GM10248 (cell line): ENCODE measurements around the gene VDAC1.
"Not testable (repeated sequence)": the region's sequence is repeated elsewhere in the genome, so short reads cannot be mapped to it uniquely, and the experiment has no call there.

Source experiments
- CTCF ChIA-PET: fragments of 300-600 bp; sonication (Branson Sonifier 250); formaldehyde crosslinking; extraction: SDS; loops from one replicate; lab custom pipeline; 2021; ENCODE audit warnings: antibody characterized with exemption; lab: Yijun Ruan, JAX
- POLR2A ChIA-PET: fragments of 350-650 bp; sonication (Branson Sonifier 250); formaldehyde crosslinking; extraction: SDS; loops from one replicate; lab custom pipeline; 2020; ENCODE audit warnings: antibody characterized with exemption; lab: Yijun Ruan, JAX
- DNase-seq: peaks from one replicate; pipeline ENCODE4 v3.0.0; 2012; ENCODE audit errors: extremely low spot score
- CTCF ChIP-seq: IDR thresholded peaks from 2 replicates; pipeline ENCODE4 v1.5.1; 2012; ENCODE audit warnings: mild to moderate bottlenecking, low read depth; ENCODE audit errors: extremely low read depth, missing control alignments, control extremely low read depth

The VDAC1 gene

GRCh38 chr5:134037160-134037559 lies 32.4 kb upstream of the VDAC1 start:
- no peak for DNase-seq
- TF ChIP-seq CTCF: no peak
- CTCF ChIA-PET: interaction anchor here (0.9 to 24.6 kb wide), 5 partner anchors 10 to 107 kb away, joined by 3 to 882 read pairs (median 19); no protein-coding TSS in a partner anchor
- POLR2A ChIA-PET: no interaction called here

GRCh38 chr5:134034326-134034725 lies 29.6 kb upstream of the VDAC1 start:
- TF ChIP-seq CTCF: no peak
- ChIA-PET CTCF (interaction anchor here (1.1 to 24.6 kb wide), 3 partner anchors 50 to 110 kb away, joined by 4 to 882 read pairs (median 35); no protein-coding TSS in a partner anchor), POLR2A (no interaction called here)
- no peak for DNase-seq

GRCh38 chr5:134030303-134030964 lies 25.7 kb upstream of the VDAC1 start:
- POLR2A ChIA-PET: interaction anchor here (0.8 kb wide), 1 partner anchor 124 kb away, joined by 4 read pairs; no protein-coding TSS in a partner anchor
- CTCF ChIA-PET: interaction anchor here (1.2 to 24.6 kb wide), 4 partner anchors 10 to 114 kb away, joined by 3 to 882 read pairs (median 96); no protein-coding TSS in a partner anchor
- DNase-seq: not testable (repeated sequence)

- ChIA-PET CTCF (interaction anchor here (9.4 to 24.6 kb wide), 2 partner anchors 12 to 115 kb away, joined by 158 to 882 read pairs; no protein-coding TSS in a partner anchor), POLR2A (no interaction called here)
- DNase-seq: no peak
- no peak for TF ChIP-seq CTCF
Measured at GRCh38 chr5:134029156-134029555, 24.4 kb upstream of the VDAC1 start.

- no peak for TF ChIP-seq CTCF
- CTCF ChIA-PET: interaction anchor here (9.4 to 24.6 kb wide), 2 partner anchors 12 to 115 kb away, joined by 158 to 882 read pairs; no protein-coding TSS in a partner anchor
- DNase-seq: no peak
- POLR2A ChIA-PET: no interaction called here
Measured at GRCh38 chr5:134028496-134028895, 23.7 kb upstream of the VDAC1 start.

- CTCF ChIA-PET: interaction anchor here (0.6 to 24.6 kb wide), 9 partner anchors 8 to 134 kb away, joined by 3 to 882 read pairs (median 3); no protein-coding TSS in a partner anchor
- DNase-seq: no peak
- POLR2A ChIA-PET: no interaction called here
- TF ChIP-seq CTCF: no peak
Measured at GRCh38 chr5:134027288-134027615, 22.5 kb upstream of the VDAC1 start.

GRCh38 chr5:134026521-134027287 lies 21.9 kb upstream of the VDAC1 start:
- DNase-seq: peak; percentile 79
- ChIA-PET POLR2A (no interaction called here), CTCF (interaction anchor here (0.5 to 24.6 kb wide), 18 partner anchors 10 to 561 kb away, joined by 3 to 882 read pairs (median 3); partner anchors contain the start of gene VDAC1)
- peak; percentile 49 for TF ChIP-seq CTCF
